ENCODE results near the gene ZNF431.
"Not testable (repeated sequence)": the region's sequence is repeated elsewhere in the genome, so short reads cannot be mapped to it uniquely, and the experiment has no call there.

ZNF431 gene

DNA sequence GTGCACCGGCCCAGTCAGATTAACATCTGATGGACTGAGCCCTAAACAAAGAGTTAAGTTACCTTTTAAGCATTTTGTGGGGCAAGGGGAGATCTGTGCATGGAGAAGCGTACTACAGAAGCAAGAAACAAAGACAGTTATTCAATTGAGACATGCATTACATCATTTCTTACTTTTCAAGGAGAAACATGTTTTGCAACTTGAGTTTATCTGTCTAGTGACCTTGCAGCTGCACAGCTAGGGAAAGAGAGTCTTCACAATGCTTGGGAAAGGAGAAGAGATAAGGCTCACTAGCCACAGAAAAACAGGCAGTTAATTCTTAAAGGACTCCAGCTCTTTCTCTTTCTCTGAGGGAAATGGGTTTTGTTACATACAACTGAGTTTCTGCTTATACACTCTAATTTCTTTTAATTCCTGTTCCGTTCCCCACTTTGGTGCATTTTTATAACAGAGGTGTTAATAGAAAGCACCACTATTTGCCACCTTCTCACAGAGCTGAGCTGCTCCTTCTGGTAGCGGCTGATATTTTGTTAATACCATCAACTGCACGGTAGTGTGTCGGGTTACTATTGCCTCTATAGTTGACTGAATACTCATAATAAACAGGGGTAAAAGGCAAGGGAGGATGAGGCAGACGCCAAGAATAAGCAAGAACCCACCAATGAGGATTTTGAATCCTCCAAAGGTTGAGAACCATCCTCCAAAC, 55.9 kb downstream of the ZNF431 start:
- H3K4me1 ChIP-seq (ENCODE audit: insufficient read depth, low read length), result peaks cover 7% of the 10 kb centered on the region
- no peaks in the 10 kb centered on the region for H3K9me3 ChIP-seq (ENCODE audit: control insufficient read depth, insufficient read depth, low read length)
- H3K9ac ChIP-seq (ENCODE audit: low read depth, low read length), result no peak overlapping the region
- H3K36me3 ChIP-seq (ENCODE audit: insufficient read depth, low read length), result no peaks in the 10 kb centered on the region

DNA sequence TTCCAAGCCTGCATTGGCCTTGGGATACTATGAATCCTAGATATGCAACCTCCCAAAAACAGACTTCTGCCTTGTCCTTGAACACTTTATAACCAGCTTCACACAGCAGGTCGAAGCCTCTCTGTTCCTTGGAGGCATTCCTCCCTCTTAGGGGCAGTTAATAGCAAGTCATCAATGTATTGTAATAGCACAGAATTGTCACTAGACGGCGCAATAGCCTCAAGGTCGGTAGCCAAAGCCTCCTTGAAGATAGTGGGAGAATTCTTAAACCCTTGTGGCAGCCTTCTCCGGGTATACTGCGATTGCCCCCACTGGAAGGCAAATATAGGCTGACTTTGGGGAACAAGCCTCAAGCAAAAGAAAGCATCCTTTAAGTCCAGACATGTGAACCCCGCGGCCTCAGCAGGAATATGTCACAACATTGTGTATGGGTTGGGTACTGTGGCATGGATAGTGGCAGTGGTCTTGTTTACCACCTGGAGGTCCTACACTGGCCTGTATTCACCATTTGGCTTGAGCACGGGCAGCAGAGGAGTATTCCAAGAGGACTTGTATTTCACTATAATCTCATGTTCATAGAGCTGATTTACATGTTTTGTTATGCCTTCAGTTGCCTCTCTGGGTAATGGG, 61.1 kb downstream of the ZNF431 start:
- no peaks in the 10 kb centered on the region; the same call in 1 of the 2 replicates for H3K9me3 ChIP-seq (ENCODE audit: control insufficient read depth, insufficient read depth, low read length)
- H3K36me3 ChIP-seq (ENCODE audit: insufficient read depth, low read length), result no peaks in the 10 kb centered on the region
- no peak overlapping the region for H3K9ac ChIP-seq (ENCODE audit: low read depth, low read length)
- no peaks in the 10 kb centered on the region; the same call in 1 of the 2 replicates for H3K4me1 ChIP-seq (ENCODE audit: insufficient read depth, low read length)

DNA sequence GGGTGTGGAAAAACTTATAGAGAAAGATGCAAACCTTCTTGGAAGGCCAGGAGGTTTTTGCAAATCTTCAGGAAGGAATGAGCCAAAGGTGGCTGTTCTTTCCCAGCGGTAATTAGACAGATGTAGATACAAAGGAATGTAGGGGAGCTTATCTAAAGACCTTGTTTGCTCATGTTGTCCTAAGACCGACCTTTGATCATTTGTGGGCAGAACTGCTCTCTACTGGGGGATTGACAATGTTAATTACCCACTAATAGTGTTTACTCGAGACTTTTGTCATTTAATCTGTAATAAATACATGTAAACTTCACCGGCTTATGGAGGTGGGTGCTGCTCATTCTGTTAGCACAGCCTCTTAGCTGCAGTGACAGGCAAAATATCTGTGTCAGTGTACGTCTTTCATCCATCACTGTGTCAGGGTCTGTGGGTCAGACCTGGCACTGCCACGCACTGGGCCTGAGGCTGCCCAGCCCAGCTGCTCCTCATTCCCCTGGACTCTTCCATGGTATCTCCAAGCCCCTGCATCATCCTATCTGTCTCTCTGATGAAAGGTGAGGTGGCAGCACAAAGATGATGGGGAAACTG, 68.3 kb downstream of the ZNF431 start:
- H3K9ac ChIP-seq (ENCODE audit: low read depth, low read length), result no peak overlapping the region
- peaks cover 2% of the 10 kb centered on the region for H3K9me3 ChIP-seq (ENCODE audit: control insufficient read depth, insufficient read depth, low read length)

DNA sequence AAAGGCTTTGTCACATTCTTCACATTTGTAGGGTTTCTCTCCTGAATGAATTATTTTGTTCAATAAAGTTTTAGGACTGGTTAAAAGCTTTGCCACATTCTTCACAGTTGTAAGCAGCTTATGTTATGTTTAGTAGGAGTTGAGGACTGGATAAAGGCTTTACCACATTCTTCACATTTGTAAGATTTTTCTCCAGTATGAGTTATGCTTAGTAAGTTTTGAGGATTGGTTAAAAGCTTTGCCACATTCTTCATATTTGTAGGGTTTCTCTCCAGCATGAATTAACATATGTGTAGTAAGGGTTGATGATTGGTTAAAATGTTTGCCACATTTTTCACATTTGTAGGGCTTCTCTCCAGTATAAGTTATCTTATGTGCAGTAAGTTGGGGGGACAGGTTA, 79.9 kb downstream of the ZNF431 start:
- H3K9me3 ChIP-seq (ENCODE audit: control insufficient read depth, insufficient read depth, low read length), result no peaks in the 10 kb centered on the region
- no peaks in the 10 kb centered on the region for H3K36me3 ChIP-seq (ENCODE audit: insufficient read depth, low read length)
- H3K9ac ChIP-seq (ENCODE audit: low read depth, low read length), result no peak overlapping the region
- H3K4me1 ChIP-seq (ENCODE audit: insufficient read depth, low read length), result no peaks in the 10 kb centered on the region

More for the DNA sequence above, 68.3 kb downstream of the ZNF431 start:
- H3K4me1 ChIP-seq (ENCODE audit: insufficient read depth, low read length), result no peaks in the 10 kb centered on the region
- no peaks in the 10 kb centered on the region for H3K36me3 ChIP-seq (ENCODE audit: insufficient read depth, low read length)

DNA sequence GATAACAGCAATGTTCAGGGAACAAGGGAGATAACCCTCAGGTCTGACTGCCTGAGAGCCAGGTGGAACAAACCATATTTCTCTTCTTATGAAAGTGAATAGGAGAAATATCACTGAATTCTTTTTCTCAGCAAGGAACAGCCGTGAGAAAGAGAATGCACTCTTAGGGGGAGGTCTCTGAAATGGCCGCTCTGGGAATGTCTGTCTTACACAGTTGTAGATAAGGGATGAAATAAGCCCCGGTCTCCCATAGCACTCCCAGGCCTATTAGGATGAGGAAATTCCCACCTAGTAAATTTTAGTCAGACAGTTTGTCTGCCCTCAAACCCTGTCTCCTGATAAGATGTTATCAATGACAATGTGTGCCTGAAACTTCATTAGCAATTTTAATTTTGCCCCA, 88.1 kb downstream of the ZNF431 start:
- not testable (repeated sequence) for H3K9ac ChIP-seq (ENCODE audit: low read depth, low read length); H3K4me1 ChIP-seq (ENCODE audit: insufficient read depth, low read length); H3K36me3 ChIP-seq (ENCODE audit: insufficient read depth, low read length)
- H3K9me3 ChIP-seq (ENCODE audit: control insufficient read depth, insufficient read depth, low read length), result peaks cover 22% of the 10 kb centered on the region

DNA sequence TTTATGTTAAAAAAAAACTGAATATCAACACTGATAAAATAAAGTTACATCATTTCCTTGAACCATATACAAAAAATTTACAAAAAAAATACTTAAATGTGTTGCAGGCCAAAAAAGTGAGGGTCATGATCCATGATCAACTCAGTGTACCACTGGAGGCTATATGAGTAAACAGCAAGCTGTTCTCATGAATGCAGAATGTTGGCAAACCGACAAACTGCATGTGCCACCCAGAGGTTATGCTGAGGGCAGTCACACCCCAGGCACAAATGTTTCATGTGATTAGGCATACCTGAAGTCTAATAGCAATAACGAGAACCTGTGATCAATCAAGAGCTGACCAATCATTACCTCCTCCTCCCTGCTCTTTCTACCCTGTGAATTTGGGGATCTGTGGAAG, 91.9 kb downstream of the ZNF431 start:
- Histone ChIP-seq H3K9ac (ENCODE audit: low read depth, low read length) (no peak overlapping the region), H3K9me3 (ENCODE audit: control insufficient read depth, insufficient read depth, low read length) (peaks cover 19% of the 10 kb centered on the region), H3K4me1 (ENCODE audit: insufficient read depth, low read length) (no peaks in the 10 kb centered on the region)

DNA sequence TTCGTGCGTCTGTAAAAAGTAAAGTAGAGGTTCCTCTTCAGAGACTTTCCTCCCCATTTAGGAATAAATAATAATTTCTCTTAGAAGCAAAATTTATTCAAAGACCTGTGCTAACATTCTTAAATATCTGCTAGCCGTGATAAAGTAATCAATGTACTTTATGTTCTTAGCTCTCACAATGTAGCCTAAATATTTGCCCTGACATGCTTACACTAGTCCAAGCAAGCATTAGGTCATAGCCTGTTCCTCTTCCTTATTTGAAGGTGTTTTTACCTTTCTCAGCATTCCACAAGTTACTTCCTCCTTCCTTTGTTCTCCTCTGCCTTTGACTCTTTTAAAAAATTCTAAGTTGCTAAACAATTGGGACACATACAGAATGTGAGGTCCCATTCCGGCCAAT, 94.9 kb downstream of the ZNF431 start:
- H3K9ac ChIP-seq (ENCODE audit: low read depth, low read length); H3K4me1 ChIP-seq (ENCODE audit: insufficient read depth, low read length); H3K9me3 ChIP-seq (ENCODE audit: control insufficient read depth, insufficient read depth, low read length); H3K36me3 ChIP-seq (ENCODE audit: insufficient read depth, low read length): not testable (repeated sequence)

More for the DNA sequence above, 91.9 kb downstream of the ZNF431 start:
- no peaks in the 10 kb centered on the region for H3K36me3 ChIP-seq (ENCODE audit: insufficient read depth, low read length)

DNA sequence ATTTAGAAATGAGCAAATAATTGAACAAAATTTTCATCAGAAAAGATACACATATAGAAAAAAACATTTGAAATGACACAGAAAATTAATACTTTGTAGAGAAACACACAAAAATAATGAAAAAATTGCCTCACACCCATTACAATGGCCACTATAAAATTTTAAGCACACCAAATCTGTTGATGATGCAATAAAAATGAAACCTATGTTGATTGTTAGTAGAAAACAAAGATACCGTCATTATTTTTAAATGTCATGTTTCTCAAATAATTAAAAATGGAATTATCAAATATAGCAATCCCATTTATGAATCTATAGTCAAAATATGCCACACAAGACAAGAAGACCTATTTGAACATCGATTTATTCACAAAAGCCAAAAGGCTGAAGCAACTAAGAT, 96.8 kb downstream of the ZNF431 start:
- Histone ChIP-seq H3K36me3 (ENCODE audit: insufficient read depth, low read length) (no peaks in the 10 kb centered on the region), H3K9me3 (ENCODE audit: control insufficient read depth, insufficient read depth, low read length) (peaks cover 5% of the 10 kb centered on the region; the same call in 1 of the 2 replicates), H3K4me1 (ENCODE audit: insufficient read depth, low read length) (no peaks in the 10 kb centered on the region), H3K9ac (ENCODE audit: low read depth, low read length) (no peak overlapping the region)

Measured in ES-I3 (cell line).